ENCODE results near the gene N4BP2L2. TPM values are rescaled to one million over a fixed set of nuclear protein-coding genes. Genes with fewer than 3 reads are reported as not detected.

N4BP2L2 gene
- total and polyA plus RNA-seq, 7 donors: 22.0 to 232 (median 160) TPM

DNA sequence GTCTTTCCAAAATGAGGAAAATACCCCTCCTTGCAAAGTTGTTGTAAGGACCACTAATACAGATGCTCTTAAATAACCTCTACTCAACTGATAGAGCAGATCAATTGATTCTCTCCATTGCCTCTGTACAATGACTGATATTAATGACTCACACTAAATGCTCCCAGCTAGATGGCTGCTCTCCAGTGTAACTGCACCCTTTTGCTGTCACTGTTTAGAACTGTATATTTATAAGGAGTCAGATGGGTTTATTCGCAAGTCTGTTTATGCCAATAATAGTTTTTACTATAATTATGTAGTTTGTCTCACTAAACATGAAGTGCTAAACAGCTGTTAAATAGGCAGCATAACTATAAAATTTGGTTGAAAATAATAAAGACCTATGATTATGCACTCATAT lies 89.6 kb downstream of the N4BP2L2 start:
- peaks cover 0 to 19% (median 2%) of the 10 kb centered on the region in 4 donors for H3K36me3 ChIP-seq

DNA sequence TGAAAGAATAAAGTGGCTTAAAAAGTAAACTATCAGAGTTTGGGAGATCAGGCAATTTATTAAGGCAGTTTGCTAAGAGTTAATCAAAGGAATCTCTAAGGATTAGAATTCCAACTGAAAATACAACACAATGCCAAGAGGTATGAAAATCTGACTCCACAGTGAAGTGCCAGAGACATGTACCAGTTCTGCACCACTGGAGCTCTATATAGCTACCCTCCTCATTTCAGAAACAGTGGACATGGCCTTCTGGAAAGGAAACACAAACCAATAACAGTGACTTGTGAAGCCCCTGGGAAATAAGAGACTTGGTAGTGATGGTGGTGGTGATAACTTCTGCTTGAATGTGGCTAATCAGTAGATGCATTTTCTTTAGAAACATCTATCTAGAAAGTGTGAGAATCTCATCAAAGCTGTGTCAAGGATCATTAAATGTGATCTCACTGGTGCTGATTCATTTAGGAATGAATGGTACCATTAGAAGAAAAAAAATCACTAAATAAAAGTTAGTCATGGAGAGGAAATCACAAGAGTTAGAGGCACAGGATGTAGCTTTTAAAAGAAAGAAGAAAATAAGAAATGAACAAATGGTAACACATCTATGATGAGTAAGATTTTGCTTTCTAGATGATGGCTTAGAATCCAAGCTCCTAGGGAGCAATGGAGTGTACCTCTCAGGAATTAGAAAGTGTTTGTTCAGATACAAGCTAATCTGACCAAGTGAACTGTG lies 90.5 kb downstream of the N4BP2L2 start:
- intact Hi-C loops (cut with DNase I): no loop called here
- H3K27ac ChIP-seq: no peak overlapping the region
- peaks cover 0 to 22% (median 2%) of the 10 kb centered on the region in 4 donors for H3K36me3 ChIP-seq
- DNase-seq: no peak
- no peaks in the 10 kb centered on the region for H3K4me1 ChIP-seq
- TF ChIP-seq POLR2AphosphoS5 (IDR thresholded peaks at IDR 0.05) (no peak), EP300 (IDR thresholded peaks at IDR 0.05) (no peak), POLR2A (IDR thresholded peaks at IDR 0.05) (no peak)
- TF ChIP-seq, protein P1, sequence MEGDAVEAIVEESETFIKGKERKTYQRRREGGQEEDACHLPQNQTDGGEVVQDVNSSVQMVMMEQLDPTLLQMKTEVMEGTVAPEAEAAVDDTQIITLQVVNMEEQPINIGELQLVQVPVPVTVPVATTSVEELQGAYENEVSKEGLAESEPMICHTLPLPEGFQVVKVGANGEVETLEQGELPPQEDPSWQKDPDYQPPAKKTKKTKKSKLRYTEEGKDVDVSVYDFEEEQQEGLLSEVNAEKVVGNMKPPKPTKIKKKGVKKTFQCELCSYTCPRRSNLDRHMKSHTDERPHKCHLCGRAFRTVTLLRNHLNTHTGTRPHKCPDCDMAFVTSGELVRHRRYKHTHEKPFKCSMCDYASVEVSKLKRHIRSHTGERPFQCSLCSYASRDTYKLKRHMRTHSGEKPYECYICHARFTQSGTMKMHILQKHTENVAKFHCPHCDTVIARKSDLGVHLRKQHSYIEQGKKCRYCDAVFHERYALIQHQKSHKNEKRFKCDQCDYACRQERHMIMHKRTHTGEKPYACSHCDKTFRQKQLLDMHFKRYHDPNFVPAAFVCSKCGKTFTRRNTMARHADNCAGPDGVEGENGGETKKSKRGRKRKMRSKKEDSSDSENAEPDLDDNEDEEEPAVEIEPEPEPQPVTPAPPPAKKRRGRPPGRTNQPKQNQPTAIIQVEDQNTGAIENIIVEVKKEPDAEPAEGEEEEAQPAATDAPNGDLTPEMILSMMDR (IDR thresholded peaks at IDR 0.05): no peak
- H3K9me3 ChIP-seq: no peaks in the 10 kb centered on the region
- H3K4me3 ChIP-seq: no peak overlapping the region
- H3K27me3 ChIP-seq: no peaks in the 10 kb centered on the region

More for the DNA sequence above, 89.6 kb downstream of the N4BP2L2 start:
- Histone ChIP-seq H3K4me3 (no peak overlapping the region), H3K9me3 (no peaks in the 10 kb centered on the region), H3K4me1 (no peaks in the 10 kb centered on the region), H3K27ac (no peak overlapping the region), H3K27me3 (no peaks in the 10 kb centered on the region)
- TF ChIP-seq, protein P1 (IDR thresholded peaks at IDR 0.05): no peak
- TF ChIP-seq EP300 (IDR thresholded peaks at IDR 0.05): no peak
- no peak for TF ChIP-seq POLR2A (IDR thresholded peaks at IDR 0.05)
- no peak for TF ChIP-seq POLR2AphosphoS5 (IDR thresholded peaks at IDR 0.05)
- 83 to 94% methylated on average over 1 of the region's 1 CpG for WGBS, 2 donors
- intact Hi-C loops (cut with DNase I): no loop called here
- no peak for DNase-seq

DNA sequence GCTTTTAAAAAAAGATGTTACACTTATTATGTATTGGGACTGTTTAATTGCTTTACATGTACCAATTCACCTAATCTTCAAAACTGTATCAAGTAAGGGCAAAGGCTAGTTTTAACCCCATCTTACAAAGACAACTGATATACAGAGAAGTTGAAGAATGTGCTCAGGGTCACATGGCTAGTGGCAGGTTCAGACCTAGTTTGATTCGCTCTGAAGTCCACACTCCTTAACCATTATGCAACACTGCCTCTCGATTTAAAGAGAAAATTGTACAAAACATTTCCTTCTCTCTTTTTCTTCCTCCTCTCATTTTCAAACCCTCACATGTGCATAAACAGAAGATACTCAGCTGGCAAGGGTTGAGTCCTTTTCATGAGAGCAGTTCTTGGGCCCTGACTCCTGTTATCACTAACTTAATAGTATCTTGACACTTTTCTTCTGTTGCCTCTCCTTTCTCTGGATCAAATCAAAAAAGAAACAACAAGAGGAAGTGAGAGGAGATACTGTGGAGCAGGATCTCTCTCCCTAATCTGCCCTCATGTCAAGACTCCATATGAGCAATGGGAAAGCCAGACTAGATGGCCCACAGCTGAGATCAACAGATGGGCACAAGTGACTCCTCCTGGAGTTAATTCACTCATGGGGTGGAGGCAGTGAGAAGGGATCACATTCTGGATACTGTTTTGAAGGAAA lies 91.7 kb downstream of the N4BP2L2 start:
- H3K27ac ChIP-seq: no peak overlapping the region
- H3K27me3 ChIP-seq: no peaks in the 10 kb centered on the region
- no peaks in the 10 kb centered on the region for H3K4me1 ChIP-seq
- intact Hi-C loops (cut with DNase I): no loop called here
- H3K36me3 ChIP-seq: peaks cover 0 to 23% (median 2%) of the 10 kb centered on the region in 4 donors
- no peaks in the 10 kb centered on the region for H3K9me3 ChIP-seq
- DNase-seq: no peak
- WGBS, 2 donors: 71 to 90% methylated on average over 2 of the region's 2 CpGs
- H3K4me3 ChIP-seq: no peak overlapping the region
- TF ChIP-seq EP300 (IDR thresholded peaks at IDR 0.05): no peak
- TF ChIP-seq, protein P1 (IDR thresholded peaks at IDR 0.05): no peak
- no peak for TF ChIP-seq POLR2A (IDR thresholded peaks at IDR 0.05)
- TF ChIP-seq POLR2AphosphoS5 (IDR thresholded peaks at IDR 0.05): no peak

DNA sequence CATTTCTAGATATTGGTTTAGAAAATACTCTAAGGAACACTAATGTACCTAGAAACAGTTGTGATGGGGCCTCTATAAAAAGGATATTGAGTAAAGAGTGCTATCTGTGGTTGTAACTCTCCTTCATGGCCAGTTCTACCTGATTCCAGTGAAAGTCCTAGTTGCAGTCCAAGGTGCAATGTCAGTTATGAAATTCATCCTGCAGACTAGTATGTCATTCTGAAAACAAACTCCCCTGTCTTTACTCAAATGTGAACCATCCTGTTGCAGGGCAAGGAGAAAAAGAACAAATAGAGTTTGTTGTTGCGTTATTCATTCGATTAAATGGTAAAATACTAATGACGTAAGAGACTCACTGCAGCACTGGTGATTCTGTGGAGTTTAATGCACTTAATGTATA lies 92.4 kb downstream of the N4BP2L2 start:
- Histone ChIP-seq H3K4me1 (no peaks in the 10 kb centered on the region), H3K27me3 (no peaks in the 10 kb centered on the region), H3K4me3 (no peak overlapping the region), H3K9me3 (no peaks in the 10 kb centered on the region), H3K36me3 (peaks cover 0 to 17% (median 0%) of the 10 kb centered on the region in 4 donors), H3K27ac (no peak overlapping the region)
- WGBS, 2 donors: 94 to 97% methylated on average over 3 of the region's 3 CpGs
- intact Hi-C loops (cut with DNase I): no loop called here
- no peak for DNase-seq
- TF ChIP-seq EP300 (IDR thresholded peaks at IDR 0.05) (no peak), POLR2A (IDR thresholded peaks at IDR 0.05) (no peak), POLR2AphosphoS5 (IDR thresholded peaks at IDR 0.05) (no peak)
- TF ChIP-seq, protein P1 (IDR thresholded peaks at IDR 0.05): no peak
